Endothelial cell of umbilical vein (primary cell): ENCODE results near the gene PTPMT1. TPM values are rescaled to one million over a fixed set of nuclear protein-coding genes. Genes with fewer than 3 reads are reported as not detected.

Experiments
- BruUV-seq: library from RNA; stranded (reverse); fragments of 400-500 nt; replicated peaks from 2 replicates; lab custom pipeline; 2021; lab: Mats Ljungman, UMichigan
- CTCF ChIA-PET: fragments of 300-600, 350-600 bp; sonication (Branson Sonifier 250); formaldehyde crosslinking; loops from one replicate; lab custom pipeline; 2021; ENCODE audit warnings: antibody characterized with exemption, inconsistent platforms; lab: Charles Lee
- POLR2A ChIA-PET: fragments of 300-600, 350-600 bp; sonication (Branson Sonifier 250); formaldehyde crosslinking; loops from one replicate; lab custom pipeline; 2021; ENCODE audit warnings: antibody characterized with exemption, inconsistent platforms; lab: Charles Lee
- DNase-seq: peaks from one replicate; pipeline ENCODE4 v3.0.0-alpha.2; 2011; ENCODE audit warnings: low read depth, low spot score
- FAIRE-seq: peaks from 2 replicates; lab custom pipeline; 2011; peaks lifted over from hg19 to GRCh38; lab: Jason Lieb, UNC
- H2AFZ ChIP-seq: 2 replicates; pipeline ENCODE4 v1.6.0; 2012; ENCODE audit warnings: low read depth, low read length, control low read depth, inconsistent platforms
- H3K27ac ChIP-seq: 2 replicates; pipeline ENCODE4 v1.5.1; 2011; ENCODE audit warnings: low read depth, mild to moderate bottlenecking, control low read depth, low read length, moderate library complexity; ENCODE audit not compliant: insufficient read depth
- H3K27me3 ChIP-seq, 2 experiments: 2 replicates each; pipeline versions ENCODE4 v1.6.0 to v1.6.1; 2011; ENCODE audit warnings: low read length in 2 of 2, mixed read lengths in 1 of 2; ENCODE audit not compliant: control insufficient read depth in 2 of 2, insufficient read depth in 2 of 2
- H3K36me3 ChIP-seq, 2 experiments: 2 replicates in 1 of 2; 3 replicates in 1 of 2; pipeline ENCODE4 v1.5.1; 2011; ENCODE audit warnings: low read length in 2 of 2, mild to moderate bottlenecking in 1 of 2, moderate library complexity in 1 of 2; ENCODE audit not compliant: control insufficient read depth in 2 of 2, insufficient read depth in 2 of 2; ENCODE audit errors: extremely low read depth in 1 of 2
- H3K4me1 ChIP-seq: 3 replicates; pipeline ENCODE4 v1.5.1; 2011; ENCODE audit warnings: mild to moderate bottlenecking, low read length; ENCODE audit not compliant: control insufficient read depth, insufficient read depth; ENCODE audit errors: extremely low read depth
- H3K4me2 ChIP-seq: 2 replicates; pipeline ENCODE4 v1.6.1; 2011; ENCODE audit warnings: low read length, control low read depth, mixed read lengths; ENCODE audit not compliant: insufficient read depth
- H3K4me3 ChIP-seq, 3 experiments: fragments of 200-600 bp in 1 of 3; sonication (generic), shearing (Covaris generic) in 1 of 3; replicated peaks in 1 of 3; 2 replicates each; pipeline ENCODE4 v1.5.1; 2011 to 2016; ENCODE audit warnings: control low read depth in 3 of 3, low read length in 3 of 3, mild to moderate bottlenecking in 2 of 3, inconsistent platforms in 1 of 3, low read depth in 1 of 3, moderate library complexity in 1 of 3; ENCODE audit not compliant: insufficient read depth in 1 of 3
- H3K79me2 ChIP-seq: 2 replicates; pipeline ENCODE4 v1.6.0; 2012; ENCODE audit warnings: low read length, inconsistent platforms; ENCODE audit not compliant: control insufficient read depth, insufficient read depth
- H3K9ac ChIP-seq: replicated peaks from 2 replicates; pipeline ENCODE3; 2011; ENCODE audit warnings: low read length, control low read depth; ENCODE audit not compliant: insufficient read depth; ENCODE audit errors: extremely low read depth
- H3K9me1 ChIP-seq: replicated peaks from 3 replicates; pipeline ENCODE4 v1.6.0; 2011; ENCODE audit warnings: mild to moderate bottlenecking, low read length; ENCODE audit not compliant: control insufficient read depth, insufficient read depth; ENCODE audit errors: extremely low read depth
- H3K9me3 ChIP-seq: replicated peaks from 2 replicates; pipeline ENCODE4 v1.5.1; 2012; ENCODE audit warnings: low read length, inconsistent platforms; ENCODE audit not compliant: control insufficient read depth, insufficient read depth
- H4K20me1 ChIP-seq: replicated peaks from 2 replicates; pipeline ENCODE3; 2011; ENCODE audit warnings: mild to moderate bottlenecking, low read length; ENCODE audit not compliant: control insufficient read depth, insufficient read depth; ENCODE audit errors: extremely low read depth
- CTCF ChIP-seq, 2 donors: IDR thresholded peaks; 1 replicate in 1 of 2; 2 replicates in 1 of 2; pipeline ENCODE4 v1.5.1; 2011; ENCODE audit warnings: low read length in 2 of 2, mild to moderate bottlenecking in 2 of 2, moderate library complexity in 2 of 2, control low read depth in 1 of 2, inconsistent platforms in 1 of 2, low read depth in 1 of 2; ENCODE audit not compliant: insufficient read depth in 1 of 2; ENCODE audit errors: extremely low read depth in 1 of 2
- EZH2 ChIP-seq: IDR thresholded peaks from 2 replicates; pipeline ENCODE4 v1.6.1; 2012; ENCODE audit warnings: borderline replicate concordance, low read depth, mild to moderate bottlenecking, moderate library complexity, low read length, inconsistent platforms; ENCODE audit not compliant: severe bottlenecking
- FOS ChIP-seq: IDR thresholded peaks from 2 replicates; pipeline ENCODE4 v1.6.1; 2011; ENCODE audit warnings: mild to moderate bottlenecking, low read length, moderate library complexity, borderline replicate concordance; ENCODE audit not compliant: insufficient read depth
- GATA2 ChIP-seq: IDR thresholded peaks from 2 replicates; pipeline ENCODE4 v1.7.0; 2011; ENCODE audit warnings: low read depth, mild to moderate bottlenecking, moderate library complexity, mixed read lengths, low read length; ENCODE audit not compliant: insufficient read length, insufficient read depth
- JUN ChIP-seq: IDR thresholded peaks from 2 replicates; pipeline ENCODE4 v1.6.1; 2011; ENCODE audit warnings: borderline replicate concordance, low read depth; ENCODE audit not compliant: insufficient read length, insufficient read depth
- MAX ChIP-seq: IDR thresholded peaks from 2 replicates; pipeline ENCODE4 v1.6.1; 2011; ENCODE audit not compliant: insufficient read depth, insufficient read length
- MYC ChIP-seq: IDR thresholded peaks from one replicate; pipeline ENCODE4 v1.6.1; 2011; ENCODE audit warnings: mild to moderate bottlenecking, low read depth, low read length
- POLR2A ChIP-seq: IDR thresholded peaks from 2 replicates; pipeline ENCODE4 v1.6.1; 2012; ENCODE audit warnings: low read depth, mild to moderate bottlenecking, control low read depth, low read length
- POLR2AphosphoS5 ChIP-seq: IDR thresholded peaks from 2 replicates; pipeline ENCODE4 v1.6.1; 2012; ENCODE audit warnings: low read depth, mild to moderate bottlenecking, control low read depth, low read length, moderate library complexity; ENCODE audit not compliant: insufficient read depth
- dilution Hi-C: fragments of 300-500 bp; cut with MboI; formaldehyde crosslinking; loops from one replicate; pipeline ENCODE4 v1.15.0; 2019; ENCODE audit warnings: low sequenced_read_pairs; ENCODE audit not compliant: extremely low pct_ligation_motif_present
- intact Hi-C: fragments of 100-400 bp; cut with micrococcal nuclease; formaldehyde crosslinking; loops from one replicate; pipeline ENCODE4 v1.10.0; 2022
- polyA plus RNA-seq, 4 experiments: library from polyadenylated mRNA; depleted of rRNA in 3 of 4; stranded (reverse) in 3 of 4; unstranded in 1 of 4; fragments of >200 nt; gene quantifications; 2 replicates each; pipeline versions ENCODE4 v1.2.1 to v1.2.3, GENCODE V29; 2011 to 2012; ENCODE audit warnings: missing spikeins in 1 of 4
- total RNA-seq: library from RNA; stranded (reverse); gene quantifications from 2 replicates; pipeline ENCODE4 v1.2.3, GENCODE V29; 2021

PTPMT1 gene
- total and polyA plus RNA-seq, 2 donors (not counting 3 experiments of a cell fraction or from before 2014, with no cell fraction given), result 44.6 to 83.1 TPM

GRCh38 chr11:47583844-47584243 lies 18.4 kb downstream of the PTPMT1 start:
- no peak for TF ChIP-seq EZH2
- TF ChIP-seq FOS, result no peak
- TF ChIP-seq POLR2AphosphoS5, result no peak
- TF ChIP-seq POLR2A, result no peak
- TF ChIP-seq GATA2, result no peak
- TF ChIP-seq MAX, result no peak
- no peak for TF ChIP-seq JUN
- no peak for TF ChIP-seq CTCF (IDR thresholded peaks at IDR 0.05; ENCODE audit: extremely low read depth in 1 of 2, insufficient read depth in 1 of 2, low read depth in 1 of 2, low read length in 2 of 2)
- TF ChIP-seq MYC, result no peak
- H3K4me1 ChIP-seq, result peaks cover 11% of the 10 kb centered on the region
- no TSS peak for BruUV-seq
- H3K4me3 ChIP-seq, result no peak overlapping the region
- no peak overlapping the region for H2AFZ ChIP-seq
- no peak overlapping the region for H3K9ac ChIP-seq
- no peaks in the 10 kb centered on the region for H4K20me1 ChIP-seq
- intact Hi-C loops (no loop called here), dilution Hi-C loops (no loop called here)
- H3K27ac ChIP-seq, result no peak overlapping the region
- FAIRE-seq (no peak), DNase-seq (no peak)
- H3K9me1 ChIP-seq, result no peaks in the 10 kb centered on the region
- no peaks in the 10 kb centered on the region for H3K27me3 ChIP-seq
- POLR2A ChIA-PET, result no interaction called here
- H3K36me3 ChIP-seq, result peaks cover 13 to 20% of the 10 kb centered on the region in 2 experiments
- no peak overlapping the region for H3K4me2 ChIP-seq
- H3K79me2 ChIP-seq, result peaks cover 19% of the 10 kb centered on the region
- H3K9me3 ChIP-seq, result no peaks in the 10 kb centered on the region
- CTCF ChIA-PET, result no interaction called here
